SK-N-SH (cell line): ENCODE data around the gene NOTCH1. TPM values are rescaled to one million over a fixed set of nuclear protein-coding genes. Genes with fewer than 3 reads are reported as not detected.

Experiments
- CTCF ChIA-PET: fragments of 300-600, 350-600 bp; formaldehyde crosslinking; extraction: SDS; loops from one replicate; lab custom pipeline; 2021; lab: Yijun Ruan, JAX
- POLR2A ChIA-PET: fragments of 350-600 bp; sonication (Branson Sonifier 250); formaldehyde crosslinking; extraction: SDS; loops from one replicate; lab custom pipeline; 2020; ENCODE audit warnings: antibody characterized with exemption, inconsistent platforms; lab: Yijun Ruan, JAX
- DNase-seq: peaks from one replicate; pipeline ENCODE4 v3.0.0; 2012
- H2AFZ ChIP-seq: fragments of 200-600 bp; sonication (generic); 2 replicates; pipeline ENCODE4 v1.8.1; 2016; ENCODE audit warnings: antibody characterized with exemption, mild to moderate bottlenecking, low read depth
- H3F3A ChIP-seq: fragments of 200-600 bp; sonication (generic); replicated peaks from 2 replicates; pipeline ENCODE3; 2016; ENCODE audit warnings: antibody characterized with exemption, mild to moderate bottlenecking; ENCODE audit not compliant: insufficient read depth
- H3K27ac ChIP-seq, 2 experiments: fragments of 200-500 bp in 1 of 2; fragments of 200-600 bp in 1 of 2; sonication (Bioruptor generic) in 1 of 2; sonication (generic), shearing (Covaris generic) in 1 of 2; 2 replicates each; pipeline versions ENCODE4 v1.5.1 to v1.6.1; 2014 to 2016; ENCODE audit warnings: low read depth in 2 of 2, inconsistent platforms in 1 of 2, low read length in 1 of 2, mild to moderate bottlenecking in 1 of 2, mixed read lengths in 1 of 2
- H3K27me3 ChIP-seq: fragments of 200-600 bp; sonication (generic), shearing (Covaris generic); 2 replicates; pipeline ENCODE4 v1.6.1; 2016; ENCODE audit warnings: mixed run types; ENCODE audit not compliant: insufficient read depth
- H3K36me3 ChIP-seq, 2 experiments: fragments of 200-500 bp in 1 of 2; fragments of 200-600 bp in 1 of 2; sonication (Bioruptor generic) in 1 of 2; sonication (generic) in 1 of 2; replicated peaks in 1 of 2; 2 replicates each; pipeline versions ENCODE3 to v1.5.1; 2014 to 2016; ENCODE audit warnings: low read length in 1 of 2, mild to moderate bottlenecking in 1 of 2; ENCODE audit not compliant: insufficient read depth in 2 of 2, control insufficient read depth in 1 of 2
- H3K4me1 ChIP-seq, 2 experiments: fragments of 200-500 bp in 1 of 2; fragments of 200-600 bp in 1 of 2; sonication (Bioruptor generic) in 1 of 2; sonication (generic), shearing (Covaris generic) in 1 of 2; 2 replicates each; pipeline versions ENCODE4 v1.5.1 to v1.6.1; 2014 to 2016; ENCODE audit warnings: low read depth in 1 of 2, low read length in 1 of 2, mixed run types in 1 of 2; ENCODE audit not compliant: insufficient read depth in 2 of 2, control insufficient read depth in 1 of 2
- H3K4me2 ChIP-seq: fragments of 200-600 bp; sonication (generic), shearing (Covaris generic); 2 replicates; pipeline ENCODE4 v1.6.1; 2017; ENCODE audit warnings: mixed run types
- H3K4me3 ChIP-seq, 2 experiments: fragments of 200-500 bp in 1 of 2; fragments of 200-600 bp in 1 of 2; sonication (Bioruptor generic) in 1 of 2; sonication (generic), shearing (Covaris generic) in 1 of 2; 2 replicates each; pipeline versions ENCODE4 v1.5.1 to v1.8.1; 2014 to 2016; ENCODE audit warnings: low read depth in 2 of 2, inconsistent platforms in 1 of 2, low read length in 1 of 2, mild to moderate bottlenecking in 1 of 2, mixed read lengths in 1 of 2, moderate library complexity in 1 of 2
- H3K79me2 ChIP-seq: fragments of 200-600 bp; sonication (generic); 2 replicates; pipeline ENCODE4 v1.8.1; 2017; ENCODE audit warnings: mild to moderate bottlenecking; ENCODE audit not compliant: insufficient read depth
- H3K9ac ChIP-seq: fragments of 200-600 bp; sonication (generic); 2 replicates; pipeline ENCODE4 v1.6.1; 2017; ENCODE audit warnings: mixed run types
- H3K9me2 ChIP-seq: fragments of 200-600 bp; sonication (generic); 2 replicates; pipeline ENCODE4 v1.6.1; 2017; ENCODE audit warnings: mixed run types
- H3K9me3 ChIP-seq: fragments of 200-600 bp; sonication (generic); 2 replicates; pipeline ENCODE4 v1.6.1; 2017; ENCODE audit warnings: mixed run types, mild to moderate bottlenecking, moderate library complexity
- H4K20me1 ChIP-seq: fragments of 200-600 bp; sonication (generic); 2 replicates; pipeline ENCODE4 v1.6.1; 2017; ENCODE audit warnings: mild to moderate bottlenecking, mixed run types; ENCODE audit not compliant: insufficient read depth
- CTCF ChIP-seq: fragments of 200-600 bp; sonication (generic); IDR thresholded peaks from 2 replicates; pipeline ENCODE4 v1.6.1; 2017; ENCODE audit warnings: antibody characterized with exemption, mild to moderate bottlenecking, moderate library complexity
- FOSL2 ChIP-seq: IDR thresholded peaks from 2 replicates; pipeline ENCODE4 v1.4.0; 2012; ENCODE audit warnings: low read depth, mild to moderate bottlenecking, moderate library complexity, borderline replicate concordance
- FOXM1 ChIP-seq: IDR thresholded peaks from 2 replicates; pipeline ENCODE4 v1.4.0; 2012; ENCODE audit warnings: low read depth, mild to moderate bottlenecking
- GABPA ChIP-seq: IDR thresholded peaks from 2 replicates; pipeline ENCODE4 v1.4.0; 2012; ENCODE audit warnings: low read depth, mild to moderate bottlenecking
- IRF3 ChIP-seq: fragments of 150-350 bp; IDR thresholded peaks from 2 replicates; pipeline ENCODE4 v1.6.1; 2016; ENCODE audit warnings: mild to moderate bottlenecking, low read depth, low read length
- JUND ChIP-seq: IDR thresholded peaks from 2 replicates; pipeline ENCODE4 v1.4.0; 2012
- MAX ChIP-seq: IDR thresholded peaks from 2 replicates; pipeline ENCODE4 v1.4.0; 2012; ENCODE audit warnings: low read depth
- MEF2A ChIP-seq: IDR thresholded peaks from 2 replicates; pipeline ENCODE4 v1.4.0; 2012; ENCODE audit warnings: low read depth, borderline replicate concordance
- NFIC ChIP-seq: IDR thresholded peaks from 2 replicates; pipeline ENCODE4 v1.4.0; 2012; ENCODE audit warnings: borderline replicate concordance
- REST ChIP-seq: IDR thresholded peaks from 2 replicates; pipeline ENCODE4 v1.6.1; 2012; ENCODE audit warnings: mild to moderate bottlenecking, low read depth, low read length, moderate library complexity
- TAF1 ChIP-seq: IDR thresholded peaks from 2 replicates; pipeline ENCODE4 v1.6.1; 2012; ENCODE audit warnings: low read depth, mild to moderate bottlenecking, low read length, moderate library complexity, borderline replicate concordance
- USF2 ChIP-seq: fragments of 150-350 bp; IDR thresholded peaks from 2 replicates; pipeline ENCODE4 v1.6.1; 2017; ENCODE audit warnings: antibody characterized with exemption, low read length, low read depth, borderline replicate concordance
- WGBS: methylation state at CpG from one replicate; pipeline ENCODE4 v1.1.6; 2017; ENCODE audit warnings: low lambda C conversion rate; 5-methylcytosine and 5-hydroxymethylcytosine counted together
- polyA plus RNA-seq, 3 experiments: library from polyadenylated mRNA; depleted of rRNA; stranded (reverse); fragments of >200 nt; gene quantifications; 2 replicates each; pipeline ENCODE4 v1.2.3, GENCODE V29; 2012

The NOTCH1 gene
- polyA plus RNA-seq, 1 of the 3 experiments (the other 2 are of a cell fraction), result 6.6 TPM

GRCh38 chr9:136576269-136576626 lies 30.4 kb upstream of the NOTCH1 start:
- Histone ChIP-seq H4K20me1 (no peaks in the 10 kb centered on the region), H3K4me3 (no peak overlapping the region), H3K36me3 (no peaks in the 10 kb centered on the region), H2AFZ (no peak overlapping the region), H3K79me2 (no peaks in the 10 kb centered on the region), H3K9ac (no peak overlapping the region), H3K27me3 (no peaks in the 10 kb centered on the region), H3K9me2 (no peaks in the 10 kb centered on the region), H3K4me2 (peak overlapping the region; percentile 37; the same call in 1 of the 2 replicates), H3F3A (peaks cover 5% of the 10 kb centered on the region), H3K9me3 (no peaks in the 10 kb centered on the region), H3K4me1 (peaks cover 0 to 5% of the 10 kb centered on the region in 2 experiments; a peak in 2 of 4 replicates), H3K27ac (no peak overlapping the region)
- no peak for TF ChIP-seq REST
- TF ChIP-seq MAX, result peak; percentile 90
- TF ChIP-seq USF2, result no peak
- TF ChIP-seq GABPA, result no peak
- no peak for TF ChIP-seq MEF2A
- TF ChIP-seq FOXM1, result no peak
- TF ChIP-seq CTCF, result no peak
- peak; percentile 81 for TF ChIP-seq NFIC
- TF ChIP-seq IRF3, result no peak
- TF ChIP-seq FOSL2, result peak; percentile 81
- TF ChIP-seq TAF1, result no peak
- TF ChIP-seq JUND, result no peak; the same call in 1 of the 2 replicates
- WGBS, result 18% methylated on average over 3 of the region's 8 CpGs
- no peak for DNase-seq
- ChIA-PET CTCF (no interaction called here), POLR2A (no interaction called here)
